22Rv1 (cell line): ENCODE measurements around the gene RAB3B.

Experiments used
- H3K27ac ChIP-seq: fragments of 450-650 bp; 2 replicates; pipeline ENCODE4 v1.5.1; 2017
- ZFX ChIP-seq: fragments of 450-650 bp; IDR thresholded peaks from 2 replicates; pipeline ENCODE4 v1.6.1; 2017; ENCODE audit warnings: antibody characterized with exemption, borderline replicate concordance
- TF ChIP-seq, protein P1 (sequence below): fragments of 450-650 bp; IDR thresholded peaks from 2 replicates; pipeline ENCODE4 v1.5.1; 2017; ENCODE audit warnings: mild to moderate bottlenecking

RAB3B gene

DNA sequence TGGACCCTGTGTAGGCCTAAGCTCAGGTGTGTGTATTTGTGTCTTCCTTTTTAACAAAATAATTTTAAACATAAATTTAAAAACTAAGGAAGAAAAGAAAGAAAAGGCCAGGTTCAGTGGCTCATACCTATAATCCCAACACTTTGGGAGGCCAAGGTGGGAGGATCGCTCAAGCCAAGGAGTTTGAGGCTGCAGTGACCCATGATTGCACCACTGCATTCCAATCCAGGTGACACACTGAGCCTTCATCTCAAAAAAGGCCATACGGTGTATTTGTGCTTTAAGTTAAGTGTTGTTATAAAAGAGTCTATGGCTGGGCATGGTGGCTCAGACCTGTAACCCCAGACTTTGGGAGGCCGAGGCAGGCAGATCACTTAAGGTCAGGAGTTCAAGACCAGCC is 8.3 kb downstream of the RAB3B start:
- TF ChIP-seq ZFX = no peak
- TF ChIP-seq, protein P1, sequence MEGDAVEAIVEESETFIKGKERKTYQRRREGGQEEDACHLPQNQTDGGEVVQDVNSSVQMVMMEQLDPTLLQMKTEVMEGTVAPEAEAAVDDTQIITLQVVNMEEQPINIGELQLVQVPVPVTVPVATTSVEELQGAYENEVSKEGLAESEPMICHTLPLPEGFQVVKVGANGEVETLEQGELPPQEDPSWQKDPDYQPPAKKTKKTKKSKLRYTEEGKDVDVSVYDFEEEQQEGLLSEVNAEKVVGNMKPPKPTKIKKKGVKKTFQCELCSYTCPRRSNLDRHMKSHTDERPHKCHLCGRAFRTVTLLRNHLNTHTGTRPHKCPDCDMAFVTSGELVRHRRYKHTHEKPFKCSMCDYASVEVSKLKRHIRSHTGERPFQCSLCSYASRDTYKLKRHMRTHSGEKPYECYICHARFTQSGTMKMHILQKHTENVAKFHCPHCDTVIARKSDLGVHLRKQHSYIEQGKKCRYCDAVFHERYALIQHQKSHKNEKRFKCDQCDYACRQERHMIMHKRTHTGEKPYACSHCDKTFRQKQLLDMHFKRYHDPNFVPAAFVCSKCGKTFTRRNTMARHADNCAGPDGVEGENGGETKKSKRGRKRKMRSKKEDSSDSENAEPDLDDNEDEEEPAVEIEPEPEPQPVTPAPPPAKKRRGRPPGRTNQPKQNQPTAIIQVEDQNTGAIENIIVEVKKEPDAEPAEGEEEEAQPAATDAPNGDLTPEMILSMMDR = no peak
- H3K27ac ChIP-seq = no peak overlapping the region

DNA sequence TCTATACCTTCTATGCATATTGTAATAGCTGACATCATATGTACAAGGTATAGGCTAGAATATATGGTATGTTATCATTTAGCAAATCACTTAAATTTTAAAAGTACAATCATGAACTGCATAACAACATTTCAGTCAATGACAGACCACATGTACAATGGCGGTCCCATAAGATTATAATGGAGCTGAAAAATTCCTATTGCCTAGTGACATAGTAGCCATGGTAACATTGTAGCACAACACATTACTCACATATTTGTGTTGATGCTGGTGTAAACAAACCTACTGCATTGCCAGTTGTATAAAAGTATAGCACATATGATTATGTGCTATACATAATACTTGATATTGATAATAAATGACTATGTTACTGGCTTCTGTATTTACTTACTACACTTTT is 8.9 kb downstream of the RAB3B start:
- H3K27ac ChIP-seq = no peak overlapping the region
- TF ChIP-seq, protein P1 = no peak
- no peak for TF ChIP-seq ZFX

DNA sequence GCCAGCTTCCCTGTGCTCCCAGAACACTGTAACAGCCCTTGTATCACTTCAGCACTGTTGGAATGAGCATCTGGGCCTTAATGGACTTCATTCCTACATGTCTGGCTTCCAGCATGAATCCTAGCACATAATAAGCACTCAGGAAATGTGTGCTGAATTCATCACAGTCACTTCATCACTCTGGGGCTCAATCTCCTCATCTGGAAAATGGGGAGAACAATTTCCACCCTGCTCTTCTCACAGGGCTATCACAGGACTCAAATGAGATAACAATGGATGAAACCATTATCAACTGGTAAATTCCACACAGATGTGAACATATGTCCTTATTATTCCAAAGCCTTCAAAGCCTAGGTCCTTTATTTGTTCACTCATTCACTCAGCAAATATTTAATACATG is 12.4 kb downstream of the RAB3B start:
- TF ChIP-seq ZFX = no peak
- TF ChIP-seq, protein P1 = no peak
- H3K27ac ChIP-seq = no peak overlapping the region

DNA sequence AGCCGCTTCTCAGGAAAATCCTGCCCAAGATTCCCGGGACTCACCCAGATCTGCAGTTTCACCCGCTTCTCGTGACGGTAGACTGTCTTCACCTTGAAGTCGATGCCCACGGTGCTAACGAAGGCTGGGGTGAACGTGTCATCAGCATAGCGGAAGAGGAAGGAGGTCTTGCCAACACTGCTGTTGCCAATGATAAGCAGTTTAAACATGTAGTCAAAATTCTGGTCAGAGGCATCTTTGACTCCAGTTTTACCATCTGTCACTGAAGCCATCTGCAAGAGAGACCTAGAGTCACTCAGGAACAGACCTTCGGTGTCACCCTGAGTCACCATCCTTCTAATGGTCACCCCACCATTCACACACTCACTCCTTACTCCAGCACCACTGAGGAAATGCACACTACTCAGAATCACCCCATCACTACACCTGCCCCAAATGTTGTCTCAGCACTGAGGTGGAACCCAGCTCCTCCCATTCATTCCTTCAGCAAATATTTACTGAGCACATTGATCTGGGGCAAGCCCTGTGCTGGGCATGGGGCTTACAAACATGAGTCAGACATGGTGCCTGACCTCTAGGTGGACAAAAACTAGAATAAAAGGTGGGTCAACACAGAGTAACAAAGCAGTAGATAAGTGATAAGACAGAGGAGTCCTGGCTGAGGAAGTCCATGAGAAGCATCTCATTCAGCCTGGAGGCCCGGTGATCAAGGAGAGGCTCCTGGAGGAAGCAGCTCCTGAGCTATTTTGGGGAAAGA is 13.5 kb downstream of the RAB3B start:
- H3K27ac ChIP-seq = no peak overlapping the region
- TF ChIP-seq ZFX = no peak
- TF ChIP-seq, protein P1 = no peak

DNA sequence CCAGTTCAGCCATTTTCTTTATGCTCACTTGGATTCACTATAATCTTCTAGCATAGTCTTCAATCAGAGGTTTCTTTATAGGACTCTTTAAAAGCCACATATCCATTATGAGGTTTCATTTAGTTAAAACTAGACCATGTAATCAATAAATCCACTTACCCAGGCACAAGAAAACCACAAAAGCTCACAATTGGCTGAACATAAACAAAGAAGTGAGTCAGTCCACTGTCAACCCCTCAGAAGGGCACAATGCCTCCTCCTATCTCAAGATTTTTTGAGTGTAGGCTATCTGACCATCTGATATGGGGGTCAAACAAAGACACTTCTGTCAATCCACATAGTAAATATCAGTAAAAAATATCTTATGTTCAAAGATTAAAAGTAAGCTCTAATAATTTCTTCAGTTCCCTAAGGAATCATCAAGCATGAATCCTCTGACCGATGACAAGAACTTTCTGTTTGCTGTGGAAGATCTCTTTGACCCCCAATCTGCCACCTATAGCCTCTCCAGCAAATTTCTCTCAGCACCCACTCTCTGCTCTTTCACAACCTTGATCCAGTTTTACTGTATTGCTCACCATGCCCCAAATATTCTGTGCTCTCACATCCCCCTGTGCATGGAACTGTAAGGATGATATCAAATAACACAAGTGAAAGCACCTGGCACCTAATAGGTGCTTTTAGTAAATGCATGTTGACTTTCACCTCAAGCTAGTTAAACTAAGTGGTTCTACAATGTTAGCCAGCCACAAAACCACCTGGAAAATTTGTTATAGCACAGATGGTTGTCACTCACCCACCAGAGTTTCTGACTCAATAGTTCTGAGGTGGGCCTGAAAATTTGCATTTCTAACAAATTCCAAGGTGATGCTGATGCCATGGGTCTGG is 16.7 kb downstream of the RAB3B start:
- TF ChIP-seq, protein P1 = no peak
- no peak for TF ChIP-seq ZFX
- H3K27ac ChIP-seq = no peak overlapping the region

DNA sequence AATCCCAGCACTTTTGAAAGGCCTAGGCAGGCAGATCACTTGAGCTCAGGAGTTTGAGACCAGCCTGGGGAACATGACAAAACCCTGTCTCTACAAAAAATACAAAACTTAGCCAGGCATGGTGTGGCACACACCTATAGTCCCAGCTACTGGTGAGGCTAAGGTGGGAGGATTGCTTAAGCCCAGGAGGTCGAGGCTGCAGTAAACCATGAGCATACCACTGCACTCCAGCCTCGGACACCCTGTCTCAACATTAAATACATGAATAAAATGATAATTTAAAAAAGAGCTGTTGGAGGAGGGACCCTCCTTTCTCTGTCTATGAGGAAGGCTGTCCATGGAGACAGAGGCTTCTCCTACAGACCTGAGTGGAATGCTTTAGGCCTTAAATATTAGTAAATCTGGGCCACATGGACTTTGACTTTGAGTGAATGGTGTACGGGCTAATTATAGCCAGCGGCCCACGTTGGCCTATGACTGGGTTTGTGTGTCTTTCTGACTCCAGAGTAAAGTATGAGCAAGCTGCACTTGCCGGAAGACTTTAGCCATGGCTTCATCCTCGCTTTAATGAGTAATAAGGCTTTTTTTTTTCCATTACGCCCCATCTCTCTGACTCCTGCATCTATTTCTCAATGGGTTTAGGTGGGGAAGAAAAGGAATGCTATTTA is 21.3 kb downstream of the RAB3B start:
- TF ChIP-seq, protein P1 = no peak
- no peak for TF ChIP-seq ZFX
- no peak overlapping the region for H3K27ac ChIP-seq
